GM12892 (cell line): ENCODE measurements around the gene GRIA1.

Experiments used
- DNase-seq: peaks from one replicate; pipeline ENCODE4 v3.0.0; 2011; ENCODE audit not compliant: insufficient read length
- FAIRE-seq: peaks from 2 replicates; lab custom pipeline; 2011; peaks lifted over from hg19 to GRCh38; lab: Jason Lieb, UNC
- POLR2A ChIP-seq: IDR thresholded peaks from 2 replicates; pipeline ENCODE4 v1.6.1; 2011; ENCODE audit warnings: low read depth, low read length, control low read depth
- POLR2AphosphoS5 ChIP-seq: IDR thresholded peaks from 2 replicates; pipeline ENCODE4 v1.6.1; 2011; ENCODE audit warnings: low read depth, low read length, control low read depth
- TAF1 ChIP-seq: IDR thresholded peaks from 2 replicates; pipeline ENCODE4 v1.6.1; 2011; ENCODE audit warnings: low read depth, mild to moderate bottlenecking, control low read depth, low read length, borderline replicate concordance

GRIA1 gene

DNA sequence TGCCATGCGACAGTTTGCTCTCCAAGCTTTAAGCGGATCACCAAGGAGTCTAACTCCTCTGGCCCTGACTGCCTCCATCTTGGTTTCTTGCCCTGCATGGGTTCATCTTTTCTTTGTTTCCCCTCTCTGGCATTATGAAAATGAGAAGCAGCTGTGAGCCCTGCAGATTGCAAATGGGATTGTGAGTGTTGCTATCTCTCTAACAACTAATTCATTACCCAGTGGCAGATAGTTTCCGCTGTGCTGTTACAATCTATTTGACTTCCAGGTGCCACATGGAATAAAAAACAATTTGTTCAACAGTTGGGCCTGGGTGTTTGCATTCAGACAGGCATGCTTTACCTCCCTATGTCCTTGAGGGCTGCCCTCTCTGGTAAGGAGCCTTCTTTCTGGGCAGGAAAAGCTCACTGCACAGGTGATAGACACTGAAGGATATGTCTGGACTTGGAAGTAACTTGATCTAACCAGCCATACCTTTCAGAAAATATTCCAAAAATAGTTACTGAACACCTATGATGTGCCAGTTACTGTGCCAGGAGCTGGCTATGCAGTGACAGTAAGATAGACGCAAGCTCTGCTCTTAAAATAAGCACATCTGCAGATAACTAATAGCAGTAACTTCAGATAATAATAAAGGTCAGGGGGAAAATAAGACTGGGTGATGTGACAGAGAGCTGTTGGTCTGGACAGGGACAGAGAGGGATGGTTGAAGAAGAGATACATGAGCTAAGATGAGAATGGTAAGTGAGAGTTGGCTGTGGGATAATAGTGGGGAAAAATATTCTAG lies 40.1 kb downstream of the GRIA1 start:
- no peak for FAIRE-seq
- no peak for DNase-seq

DNA sequence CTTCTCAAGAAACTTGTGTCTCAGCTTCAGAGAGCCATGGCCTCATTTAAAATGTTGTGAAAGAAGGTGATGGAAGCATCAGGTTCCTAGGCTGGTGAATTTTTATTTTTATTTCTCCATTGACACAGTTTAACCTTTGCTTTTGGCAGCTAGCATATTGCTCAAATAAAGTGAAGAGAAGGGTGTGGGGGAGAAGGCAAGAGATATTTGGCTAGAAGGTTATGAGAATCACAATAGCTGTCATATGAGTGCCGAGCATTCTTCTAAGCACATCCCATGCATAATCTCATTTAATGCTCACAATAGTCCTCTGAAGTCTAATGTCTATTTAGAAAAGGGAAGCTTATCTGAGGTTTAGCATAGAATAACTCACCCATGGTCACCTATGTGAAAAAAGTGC lies 43.1 kb downstream of the GRIA1 start:
- TF ChIP-seq POLR2A, result no peak
- TF ChIP-seq TAF1, result no peak
- TF ChIP-seq POLR2AphosphoS5, result no peak
- no peak for DNase-seq
- no peak for FAIRE-seq

More for the DNA sequence above, 40.1 kb downstream of the GRIA1 start:
- no peak for TF ChIP-seq TAF1
- TF ChIP-seq POLR2AphosphoS5, result no peak
- TF ChIP-seq POLR2A, result no peak

DNA sequence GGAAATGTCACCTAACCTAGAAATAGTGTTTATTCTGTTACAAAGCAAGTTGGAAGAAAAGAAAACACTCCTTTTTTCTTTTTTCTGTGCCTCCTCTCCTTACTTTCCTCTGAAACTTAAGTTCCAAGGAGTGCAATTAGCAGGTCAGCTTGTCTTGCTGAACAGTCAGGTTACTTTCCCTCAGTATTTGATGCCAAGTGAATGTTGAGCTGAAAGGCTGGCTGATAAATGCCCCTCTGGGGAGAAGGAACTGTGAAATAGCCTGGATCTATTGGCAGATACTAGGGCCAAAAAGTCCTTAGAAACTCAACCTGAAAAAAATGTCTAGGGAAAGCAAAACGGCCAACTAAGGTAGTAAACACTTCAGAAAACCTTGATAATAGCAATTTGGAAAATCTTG lies 43.6 kb downstream of the GRIA1 start:
- no peak for TF ChIP-seq POLR2A
- TF ChIP-seq POLR2AphosphoS5, result no peak
- no peak for TF ChIP-seq TAF1
- FAIRE-seq, result no peak
- no peak for DNase-seq

DNA sequence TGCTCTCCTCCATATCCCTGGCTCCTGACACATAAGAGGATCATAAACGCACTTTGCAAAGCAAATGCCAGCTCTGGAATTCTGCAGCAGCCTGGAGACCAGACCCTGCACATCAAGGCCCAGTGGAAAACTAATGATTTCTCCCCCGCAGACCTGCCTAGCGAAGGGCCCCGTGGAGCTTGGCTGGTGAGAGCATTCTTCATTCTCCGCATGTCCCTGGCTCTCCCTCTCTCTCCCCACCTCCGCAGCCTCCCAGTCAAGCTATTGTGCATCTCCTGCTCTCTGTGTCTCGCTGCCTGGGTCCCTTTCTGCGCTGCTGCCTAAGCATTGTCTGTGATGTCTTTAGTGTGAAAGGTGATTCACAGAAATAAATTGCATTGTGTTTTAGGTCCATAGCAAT lies 46.7 kb downstream of the GRIA1 start:
- DNase-seq (no peak), FAIRE-seq (no peak)
- TF ChIP-seq TAF1 (no peak), POLR2AphosphoS5 (no peak), POLR2A (no peak)

DNA sequence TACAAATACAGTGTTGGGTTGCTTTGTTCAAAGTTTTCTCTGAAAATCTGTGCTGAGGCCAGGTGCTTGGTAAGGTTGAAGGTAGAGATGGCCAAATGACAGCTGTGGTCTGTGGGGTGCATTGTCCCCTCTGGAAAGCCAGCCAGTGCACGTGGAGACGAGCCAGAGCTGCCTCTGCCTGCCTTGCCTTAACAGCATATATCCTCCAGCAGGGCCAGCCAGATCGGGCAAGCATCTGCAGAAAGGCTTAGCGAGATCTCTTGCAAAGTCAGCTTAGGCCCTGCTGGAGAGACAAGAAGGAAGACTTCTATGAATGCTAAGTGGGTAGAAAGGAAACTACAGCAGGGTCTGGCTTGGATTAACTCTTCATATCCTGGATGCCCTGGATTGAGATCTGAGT lies 49.5 kb downstream of the GRIA1 start:
- DNase-seq, result no peak
- no peak for FAIRE-seq
- TF ChIP-seq TAF1 (no peak), POLR2AphosphoS5 (no peak), POLR2A (no peak)

DNA sequence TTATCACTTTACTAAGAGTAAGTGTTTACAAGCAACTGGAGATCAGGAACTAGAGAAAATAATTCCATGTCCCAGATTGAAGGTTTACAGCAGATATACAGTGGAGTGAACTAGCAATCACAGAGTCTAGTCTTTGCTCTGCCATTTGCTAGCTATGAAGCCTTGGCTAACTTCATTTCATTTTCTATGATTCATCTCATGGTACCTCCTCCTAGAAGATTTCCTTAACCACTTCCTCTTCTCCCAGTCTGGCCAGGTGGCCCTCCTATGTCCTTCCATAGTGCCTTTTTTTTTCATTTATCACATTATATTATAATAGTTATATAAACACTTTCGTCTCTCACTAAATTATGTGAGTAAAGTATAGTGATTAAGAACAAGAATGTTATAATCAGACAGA lies 52.1 kb downstream of the GRIA1 start:
- no peak for FAIRE-seq
- TF ChIP-seq POLR2A, result no peak
- no peak for TF ChIP-seq POLR2AphosphoS5
- no peak for TF ChIP-seq TAF1
- no peak for DNase-seq

DNA sequence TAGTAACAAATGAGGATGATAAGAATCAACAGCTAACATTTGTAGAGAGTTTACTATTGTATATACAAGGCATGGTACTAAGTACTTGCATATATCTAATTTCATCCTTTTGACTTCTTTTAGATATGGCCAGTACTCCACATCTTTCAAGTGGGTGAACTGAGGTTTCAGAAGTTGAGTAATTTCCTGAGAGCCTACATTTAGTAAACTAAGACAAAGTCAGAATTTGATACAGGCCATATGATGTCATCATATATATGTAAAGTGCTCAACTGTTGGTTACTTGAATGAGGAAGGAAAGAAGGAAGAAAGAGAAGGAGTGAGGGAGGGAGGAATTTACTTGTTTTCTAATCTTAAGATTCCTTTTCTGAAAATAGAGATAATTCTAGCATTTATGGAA lies 52.8 kb downstream of the GRIA1 start:
- DNase-seq (no peak), FAIRE-seq (no peak)
- no peak for TF ChIP-seq TAF1

DNA sequence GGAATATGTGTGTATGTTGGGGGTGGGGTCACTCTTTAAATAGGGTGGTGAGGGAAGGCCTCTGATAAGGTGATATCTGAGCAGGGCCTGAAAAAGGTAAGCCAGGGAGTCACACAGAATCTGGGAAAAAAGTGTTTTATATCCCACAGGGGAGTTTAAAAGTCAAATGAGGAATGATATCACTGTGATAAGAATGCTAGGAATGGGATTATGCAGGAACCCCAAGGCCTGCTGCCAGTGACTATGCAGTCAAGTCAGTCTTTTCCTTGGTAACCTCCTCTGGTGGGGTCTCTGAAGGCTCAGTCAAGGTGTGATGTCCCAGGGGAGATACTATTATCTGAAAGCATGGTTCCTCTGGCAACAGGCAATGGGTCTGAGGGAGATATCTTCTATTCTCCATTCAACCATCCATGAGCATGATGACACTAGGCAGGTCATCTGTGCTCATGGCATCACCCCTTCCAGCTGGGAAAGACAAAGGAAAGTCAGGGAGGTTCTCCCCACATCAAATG lies 53.5 kb downstream of the GRIA1 start:
- DNase-seq, result no peak
- FAIRE-seq, result no peak
- TF ChIP-seq TAF1 (no peak), POLR2A (no peak)

DNA sequence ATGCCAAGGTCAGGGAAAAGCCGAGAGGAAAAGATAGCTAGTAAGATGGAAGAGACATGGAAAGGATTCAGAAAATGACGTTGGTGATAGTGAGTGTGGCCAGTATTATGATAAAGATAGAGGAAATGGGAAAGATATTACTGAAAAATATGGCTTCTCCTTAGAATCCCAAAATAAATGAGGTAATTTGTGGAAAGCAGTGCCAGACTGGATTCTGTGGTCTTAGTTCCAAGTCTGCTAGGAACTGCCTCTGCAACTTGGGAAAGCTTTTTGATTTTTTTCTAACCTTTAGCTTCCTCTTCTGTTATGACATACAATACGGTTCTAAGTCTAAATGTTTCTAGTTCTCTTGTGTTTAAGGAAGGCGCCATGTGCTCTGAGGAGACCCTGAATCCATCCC lies 54.2 kb downstream of the GRIA1 start:
- TF ChIP-seq TAF1, result no peak
- no peak for TF ChIP-seq POLR2AphosphoS5
- FAIRE-seq, result no peak
- DNase-seq, result no peak

DNA sequence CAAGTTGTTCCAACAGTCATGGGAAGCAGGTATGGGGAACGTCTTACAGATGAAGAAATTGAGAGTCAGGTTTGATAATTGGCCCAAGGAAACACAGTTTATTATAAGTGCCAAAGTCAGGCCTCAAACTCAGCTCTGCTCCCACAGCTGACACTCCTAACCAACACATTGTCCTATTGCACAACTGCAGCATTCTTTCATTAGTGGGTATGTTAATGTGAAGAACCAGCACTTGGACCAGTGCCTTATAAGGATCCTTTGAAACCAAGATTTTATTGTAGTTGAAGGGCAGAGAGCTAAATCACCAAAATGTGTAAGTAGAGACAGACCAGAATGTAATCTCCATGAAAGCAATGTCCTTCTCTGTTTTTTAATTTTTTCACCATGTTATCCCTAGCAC lies 56.1 kb downstream of the GRIA1 start:
- FAIRE-seq, result no peak
- TF ChIP-seq TAF1 (no peak), POLR2AphosphoS5 (no peak), POLR2A (no peak)

DNA sequence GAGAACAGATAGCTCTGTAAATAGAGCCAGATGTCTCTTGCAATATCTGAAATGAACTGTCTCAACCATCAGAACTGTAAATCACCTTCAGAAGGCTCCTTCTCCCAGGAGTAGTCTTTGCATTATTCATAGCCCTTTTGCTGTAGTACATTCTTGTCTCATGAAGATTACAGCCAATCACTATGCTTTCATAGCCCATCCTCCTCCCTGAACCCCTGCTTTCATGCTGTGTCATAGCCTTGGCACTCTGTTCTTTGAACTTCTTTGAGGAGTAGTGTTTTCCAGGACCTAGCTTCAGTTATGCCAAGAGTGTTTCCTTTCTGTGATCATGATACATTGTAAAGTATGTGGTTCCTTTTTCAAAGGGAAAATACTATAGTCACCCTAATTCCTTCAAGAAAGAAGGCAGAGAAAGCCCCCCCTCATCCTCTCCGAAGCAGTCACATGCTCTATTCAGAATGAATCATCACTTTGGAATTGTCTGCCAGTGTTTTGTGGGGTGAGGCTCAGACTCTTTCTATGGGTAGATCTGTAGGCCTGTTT lies 61.1 kb downstream of the GRIA1 start:
- no peak for FAIRE-seq
- TF ChIP-seq POLR2A (no peak), TAF1 (no peak), POLR2AphosphoS5 (no peak)
- DNase-seq, result no peak

More for the DNA sequence above, 56.1 kb downstream of the GRIA1 start:
- no peak for DNase-seq

DNA sequence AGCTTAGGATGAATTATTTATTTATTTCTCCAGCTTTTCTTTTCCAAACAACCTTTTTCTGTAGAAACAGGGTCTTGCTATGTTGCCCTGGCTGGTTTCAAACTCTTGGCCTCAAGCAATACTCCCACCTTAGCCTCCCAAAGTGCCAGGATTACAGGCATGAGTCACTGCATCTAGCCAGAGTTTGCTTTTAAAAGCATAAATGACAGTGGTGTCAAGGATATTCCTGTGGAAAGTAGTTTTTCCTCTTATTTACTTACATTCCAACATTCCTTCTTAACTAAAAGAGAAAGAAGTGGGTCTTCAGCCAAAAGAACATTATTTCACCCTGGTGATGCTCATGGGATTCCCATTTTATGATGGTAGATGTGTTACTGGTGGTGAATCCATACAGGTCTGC lies 62.4 kb downstream of the GRIA1 start:
- FAIRE-seq (no peak), DNase-seq (no peak)
- TF ChIP-seq POLR2A (no peak), TAF1 (no peak), POLR2AphosphoS5 (no peak)
